SK-N-SH (cell line): ENCODE data around the gene SPTBN1. TPM values are rescaled to one million over a fixed set of nuclear protein-coding genes. Genes with fewer than 3 reads are reported as not detected.
"Not testable (repeated sequence)": the region's sequence is repeated elsewhere in the genome, so short reads cannot be mapped to it uniquely, and the experiment has no call there.

Experiments
- CTCF ChIA-PET: fragments of 300-600, 350-600 bp; formaldehyde crosslinking; extraction: SDS; loops from one replicate; lab custom pipeline; 2021; lab: Yijun Ruan, JAX
- POLR2A ChIA-PET: fragments of 350-600 bp; sonication (Branson Sonifier 250); formaldehyde crosslinking; extraction: SDS; loops from one replicate; lab custom pipeline; 2020; ENCODE audit warnings: antibody characterized with exemption, inconsistent platforms; lab: Yijun Ruan, JAX
- DNase-seq: peaks from one replicate; pipeline ENCODE4 v3.0.0; 2012
- H2AFZ ChIP-seq: fragments of 200-600 bp; sonication (generic); 2 replicates; pipeline ENCODE4 v1.8.1; 2016; ENCODE audit warnings: antibody characterized with exemption, mild to moderate bottlenecking, low read depth
- H3F3A ChIP-seq: fragments of 200-600 bp; sonication (generic); replicated peaks from 2 replicates; pipeline ENCODE3; 2016; ENCODE audit warnings: antibody characterized with exemption, mild to moderate bottlenecking; ENCODE audit not compliant: insufficient read depth
- H3K27ac ChIP-seq, 2 experiments: fragments of 200-500 bp in 1 of 2; fragments of 200-600 bp in 1 of 2; sonication (Bioruptor generic) in 1 of 2; sonication (generic), shearing (Covaris generic) in 1 of 2; 2 replicates each; pipeline versions ENCODE4 v1.5.1 to v1.6.1; 2014 to 2016; ENCODE audit warnings: low read depth in 2 of 2, inconsistent platforms in 1 of 2, low read length in 1 of 2, mild to moderate bottlenecking in 1 of 2, mixed read lengths in 1 of 2
- H3K27me3 ChIP-seq: fragments of 200-600 bp; sonication (generic), shearing (Covaris generic); 2 replicates; pipeline ENCODE4 v1.6.1; 2016; ENCODE audit warnings: mixed run types; ENCODE audit not compliant: insufficient read depth
- H3K36me3 ChIP-seq, 2 experiments: fragments of 200-500 bp in 1 of 2; fragments of 200-600 bp in 1 of 2; sonication (Bioruptor generic) in 1 of 2; sonication (generic) in 1 of 2; replicated peaks in 1 of 2; 2 replicates each; pipeline versions ENCODE3 to v1.5.1; 2014 to 2016; ENCODE audit warnings: low read length in 1 of 2, mild to moderate bottlenecking in 1 of 2; ENCODE audit not compliant: insufficient read depth in 2 of 2, control insufficient read depth in 1 of 2
- H3K4me1 ChIP-seq, 2 experiments: fragments of 200-500 bp in 1 of 2; fragments of 200-600 bp in 1 of 2; sonication (Bioruptor generic) in 1 of 2; sonication (generic), shearing (Covaris generic) in 1 of 2; 2 replicates each; pipeline versions ENCODE4 v1.5.1 to v1.6.1; 2014 to 2016; ENCODE audit warnings: low read depth in 1 of 2, low read length in 1 of 2, mixed run types in 1 of 2; ENCODE audit not compliant: insufficient read depth in 2 of 2, control insufficient read depth in 1 of 2
- H3K4me2 ChIP-seq: fragments of 200-600 bp; sonication (generic), shearing (Covaris generic); 2 replicates; pipeline ENCODE4 v1.6.1; 2017; ENCODE audit warnings: mixed run types
- H3K4me3 ChIP-seq, 2 experiments: fragments of 200-500 bp in 1 of 2; fragments of 200-600 bp in 1 of 2; sonication (Bioruptor generic) in 1 of 2; sonication (generic), shearing (Covaris generic) in 1 of 2; 2 replicates each; pipeline versions ENCODE4 v1.5.1 to v1.8.1; 2014 to 2016; ENCODE audit warnings: low read depth in 2 of 2, inconsistent platforms in 1 of 2, low read length in 1 of 2, mild to moderate bottlenecking in 1 of 2, mixed read lengths in 1 of 2, moderate library complexity in 1 of 2
- H3K79me2 ChIP-seq: fragments of 200-600 bp; sonication (generic); 2 replicates; pipeline ENCODE4 v1.8.1; 2017; ENCODE audit warnings: mild to moderate bottlenecking; ENCODE audit not compliant: insufficient read depth
- H3K9ac ChIP-seq: fragments of 200-600 bp; sonication (generic); 2 replicates; pipeline ENCODE4 v1.6.1; 2017; ENCODE audit warnings: mixed run types
- H3K9me2 ChIP-seq: fragments of 200-600 bp; sonication (generic); 2 replicates; pipeline ENCODE4 v1.6.1; 2017; ENCODE audit warnings: mixed run types
- H3K9me3 ChIP-seq: fragments of 200-600 bp; sonication (generic); 2 replicates; pipeline ENCODE4 v1.6.1; 2017; ENCODE audit warnings: mixed run types, mild to moderate bottlenecking, moderate library complexity
- H4K20me1 ChIP-seq: fragments of 200-600 bp; sonication (generic); 2 replicates; pipeline ENCODE4 v1.6.1; 2017; ENCODE audit warnings: mild to moderate bottlenecking, mixed run types; ENCODE audit not compliant: insufficient read depth
- EP300 ChIP-seq, 2 experiments: IDR thresholded peaks; 2 replicates each; pipeline versions ENCODE4 v1.4.0 to v1.6.1; 2012; ENCODE audit warnings: borderline replicate concordance in 1 of 2, low read depth in 1 of 2, low read length in 1 of 2
- NFIC ChIP-seq: IDR thresholded peaks from 2 replicates; pipeline ENCODE4 v1.4.0; 2012; ENCODE audit warnings: borderline replicate concordance
- PBX3 ChIP-seq: IDR thresholded peaks from 2 replicates; pipeline ENCODE4; 2012
- TAF1 ChIP-seq: IDR thresholded peaks from 2 replicates; pipeline ENCODE4 v1.6.1; 2012; ENCODE audit warnings: low read depth, mild to moderate bottlenecking, low read length, moderate library complexity, borderline replicate concordance
- USF1 ChIP-seq: IDR thresholded peaks from 2 replicates; pipeline ENCODE4 v1.4.0; 2012; ENCODE audit warnings: low read depth, borderline replicate concordance
- ZBTB33 ChIP-seq: IDR thresholded peaks from 2 replicates; pipeline ENCODE4 v1.4.0; 2012; ENCODE audit warnings: low read depth, borderline replicate concordance
- WGBS: methylation state at CpG from one replicate; pipeline ENCODE4 v1.1.6; 2017; ENCODE audit warnings: low lambda C conversion rate; 5-methylcytosine and 5-hydroxymethylcytosine counted together
- polyA plus RNA-seq, 3 experiments: library from polyadenylated mRNA; depleted of rRNA; stranded (reverse); fragments of >200 nt; gene quantifications; 2 replicates each; pipeline ENCODE4 v1.2.3, GENCODE V29; 2012

Gene SPTBN1
- polyA plus RNA-seq, 1 of the 3 experiments (the other 2 are of a cell fraction), result 29.1 TPM

- H3K4me2 ChIP-seq, H3K27ac ChIP-seq, DNase-seq, H3K9me3 ChIP-seq, H2AFZ ChIP-seq, POLR2A ChIA-PET, H3F3A ChIP-seq, H3K36me3 ChIP-seq, H3K4me3 ChIP-seq, H3K27me3 ChIP-seq, H3K9ac ChIP-seq, H3K9me2 ChIP-seq: not testable (repeated sequence)
- Histone ChIP-seq H3K79me2 (peaks cover 87% of the 10 kb centered on the region), H3K4me1 (peaks cover under 1 to 16% of the 10 kb centered on the region in 2 experiments; a peak in 2 of 4 replicates), H4K20me1 (peaks cover 43% of the 10 kb centered on the region)
- CTCF ChIA-PET, result interaction anchor here (1.3 kb wide), 1 partner anchor 411 kb away, joined by 3 read pairs; no protein-coding TSS in a partner anchor
- 99% methylated on average over 7 of the region's 7 CpGs for WGBS
These were observed 61.9 kb downstream of the SPTBN1 start for GRCh38 chr2:54518016-54518415.

- H3K9ac ChIP-seq, result no peak overlapping the region
- peaks cover 87% of the 10 kb centered on the region for H3K79me2 ChIP-seq
- peaks cover 0 to 18% of the 10 kb centered on the region in 2 experiments; a peak in 2 of 4 replicates for H3K4me1 ChIP-seq
- DNase-seq, result no peak
- H3K27ac ChIP-seq, result no peak overlapping the region
- WGBS, result 84% methylated on average over 2 of the region's 2 CpGs
- H2AFZ ChIP-seq, result no peak overlapping the region
- H3K36me3 ChIP-seq, result peaks cover 0 to 5% of the 10 kb centered on the region in 2 experiments
- H3K9me2 ChIP-seq, result no peaks in the 10 kb centered on the region
- H3K4me3 ChIP-seq, result no peak overlapping the region
- POLR2A ChIA-PET, result no interaction called here
- H3K4me2 ChIP-seq, result no peak overlapping the region
- no peaks in the 10 kb centered on the region for H3K27me3 ChIP-seq
- H4K20me1 ChIP-seq, result peaks cover 47% of the 10 kb centered on the region
- H3F3A ChIP-seq, result peaks cover 10% of the 10 kb centered on the region
- CTCF ChIA-PET, result interaction anchor here (1.7 kb wide), 1 partner anchor 412 kb away, joined by 7 read pairs; no protein-coding TSS in a partner anchor
- TF ChIP-seq ZBTB33 (no peak), EP300 (IDR thresholded peaks at IDR 0.05; ENCODE audit: borderline replicate concordance in 1 of 2, low read depth in 1 of 2, low read length in 1 of 2) (no peak), PBX3 (no peak)
- H3K9me3 ChIP-seq, result no peaks in the 10 kb centered on the region
These were observed 62.3 kb downstream of the SPTBN1 start for GRCh38 chr2:54518430-54518829.

GRCh38 chr2:54519841-54520459, 63.8 kb downstream of the SPTBN1 start:
- Histone ChIP-seq H3K4me1 (peaks cover 3 to 28% of the 10 kb centered on the region in 2 experiments; a peak in 3 of 4 replicates), H3K4me3 (no peak overlapping the region), H3K27me3 (no peaks in the 10 kb centered on the region), H3K4me2 (peak overlapping the region; percentile 49), H3K9me3 (no peaks in the 10 kb centered on the region), H3K36me3 (peaks cover 0 to 4% of the 10 kb centered on the region in 2 experiments), H2AFZ (no peak overlapping the region), H3K79me2 (peaks cover 88% of the 10 kb centered on the region), H3K27ac (peak overlapping the region in 1 of 2 experiments; percentile 77; a peak in 2 of 4 replicates), H3F3A (peaks cover 16% of the 10 kb centered on the region), H3K9me2 (no peaks in the 10 kb centered on the region), H3K9ac (no peak overlapping the region; the same call in 1 of the 2 replicates), H4K20me1 (peaks cover 37% of the 10 kb centered on the region)
- no peak for DNase-seq
- TF ChIP-seq USF1 (no peak), NFIC (no peak), TAF1 (no peak)
- ChIA-PET POLR2A (no interaction called here), CTCF (interaction anchor here (1.3 to 1.7 kb wide), 2 partner anchors 185 to 413 kb away, joined by 7 to 8 read pairs; no protein-coding TSS in a partner anchor)
- 95% methylated on average over 12 of the region's 12 CpGs for WGBS
